Osteocyte (in vitro differentiated cells): ENCODE measurements around the gene CIBAR2. TPM values are rescaled to one million over a fixed set of nuclear protein-coding genes. Genes with fewer than 3 reads are reported as not detected.

ENCODE experiments used
- DNase-seq: peaks from one replicate; pipeline ENCODE4 v3.0.0; 2021; ENCODE audit warnings: mixed read lengths; ENCODE audit not compliant: unreplicated experiment; ENCODE audit errors: extremely low spot score
- H3K27ac Mint-ChIP-seq: one replicate; pipeline ENCODE4 v1.8.0; 2021; ENCODE audit warnings: mild to moderate bottlenecking, mixed read lengths; ENCODE audit not compliant: unreplicated experiment
- H3K27me3 Mint-ChIP-seq: one replicate; pipeline ENCODE4 v1.8.0; 2021; ENCODE audit warnings: mixed read lengths; ENCODE audit not compliant: unreplicated experiment
- H3K36me3 Mint-ChIP-seq: one replicate; pipeline ENCODE4 v1.8.0; 2021; ENCODE audit warnings: mixed read lengths; ENCODE audit not compliant: unreplicated experiment
- H3K4me1 Mint-ChIP-seq: one replicate; pipeline ENCODE4 v1.8.0; 2021; ENCODE audit warnings: mixed read lengths; ENCODE audit not compliant: unreplicated experiment
- H3K4me3 Mint-ChIP-seq: one replicate; pipeline ENCODE4 v1.8.0; 2021; ENCODE audit warnings: mild to moderate bottlenecking, moderate library complexity, mixed read lengths; ENCODE audit not compliant: unreplicated experiment
- H3K9me3 Mint-ChIP-seq: one replicate; pipeline ENCODE4 v1.8.0; 2021; ENCODE audit warnings: mixed read lengths; ENCODE audit not compliant: unreplicated experiment
- total RNA-seq: library from RNA; stranded (reverse); gene quantifications from 2 replicates; pipeline ENCODE4 v1.2.1, GENCODE V29; 2021
- TF ChIP-seq, protein P1 (sequence below): fragments of 200-600 bp; sonication (generic); IDR thresholded peaks from 2 replicates; pipeline ENCODE4 v1.5.0; 2021; ENCODE audit warnings: antibody characterized with exemption, mild to moderate bottlenecking, moderate library complexity

Gene CIBAR2
- total RNA-seq, 1 donor from 2014 or later = not detected

DNA sequence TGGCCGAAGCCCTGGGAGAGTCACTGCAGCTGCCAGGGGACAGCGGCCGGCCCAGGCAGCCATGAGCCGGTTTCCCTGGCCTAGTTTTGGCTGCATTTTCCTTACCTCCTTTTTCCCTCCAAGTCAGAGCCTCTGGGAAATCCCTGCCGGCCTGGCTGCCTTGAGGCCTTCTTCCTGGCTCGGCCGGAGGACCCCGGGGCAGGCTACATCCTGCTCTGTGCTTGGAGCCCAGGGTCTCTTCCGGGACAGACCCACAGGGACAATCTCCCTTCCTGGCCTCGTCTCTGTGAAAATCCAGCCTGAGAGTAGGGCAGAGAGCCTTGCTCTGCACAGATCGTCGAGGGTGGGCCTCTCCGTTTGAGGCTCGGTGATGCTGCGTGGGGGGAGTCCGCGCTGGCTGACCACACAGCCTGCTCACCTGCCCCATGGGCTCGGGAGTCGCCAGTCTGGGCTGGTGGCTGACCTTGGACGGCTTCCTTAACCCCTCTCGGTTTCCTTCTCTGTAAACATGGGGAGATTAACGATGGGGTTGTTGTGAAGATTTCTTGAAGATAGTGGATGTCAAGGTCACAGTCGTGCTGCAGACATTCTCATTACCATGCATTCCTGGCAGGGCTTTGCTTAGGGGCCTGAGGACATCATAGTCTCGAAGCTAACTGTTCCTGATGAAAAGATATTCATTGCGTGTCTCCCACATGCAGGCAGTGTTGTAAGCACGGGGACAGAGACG is 34.8 kb upstream of the CIBAR2 start:
- H3K4me3 Mint-ChIP-seq = no peak overlapping the region
- no peaks in the 10 kb centered on the region for H3K9me3 Mint-ChIP-seq
- TF ChIP-seq, protein P1, sequence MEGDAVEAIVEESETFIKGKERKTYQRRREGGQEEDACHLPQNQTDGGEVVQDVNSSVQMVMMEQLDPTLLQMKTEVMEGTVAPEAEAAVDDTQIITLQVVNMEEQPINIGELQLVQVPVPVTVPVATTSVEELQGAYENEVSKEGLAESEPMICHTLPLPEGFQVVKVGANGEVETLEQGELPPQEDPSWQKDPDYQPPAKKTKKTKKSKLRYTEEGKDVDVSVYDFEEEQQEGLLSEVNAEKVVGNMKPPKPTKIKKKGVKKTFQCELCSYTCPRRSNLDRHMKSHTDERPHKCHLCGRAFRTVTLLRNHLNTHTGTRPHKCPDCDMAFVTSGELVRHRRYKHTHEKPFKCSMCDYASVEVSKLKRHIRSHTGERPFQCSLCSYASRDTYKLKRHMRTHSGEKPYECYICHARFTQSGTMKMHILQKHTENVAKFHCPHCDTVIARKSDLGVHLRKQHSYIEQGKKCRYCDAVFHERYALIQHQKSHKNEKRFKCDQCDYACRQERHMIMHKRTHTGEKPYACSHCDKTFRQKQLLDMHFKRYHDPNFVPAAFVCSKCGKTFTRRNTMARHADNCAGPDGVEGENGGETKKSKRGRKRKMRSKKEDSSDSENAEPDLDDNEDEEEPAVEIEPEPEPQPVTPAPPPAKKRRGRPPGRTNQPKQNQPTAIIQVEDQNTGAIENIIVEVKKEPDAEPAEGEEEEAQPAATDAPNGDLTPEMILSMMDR = no peak
- no peaks in the 10 kb centered on the region for H3K27me3 Mint-ChIP-seq
- peak overlapping the region; percentile 34 for H3K27ac Mint-ChIP-seq
- peaks cover 50% of the 10 kb centered on the region for H3K4me1 Mint-ChIP-seq
- H3K36me3 Mint-ChIP-seq = no peaks in the 10 kb centered on the region
- no peak for DNase-seq

DNA sequence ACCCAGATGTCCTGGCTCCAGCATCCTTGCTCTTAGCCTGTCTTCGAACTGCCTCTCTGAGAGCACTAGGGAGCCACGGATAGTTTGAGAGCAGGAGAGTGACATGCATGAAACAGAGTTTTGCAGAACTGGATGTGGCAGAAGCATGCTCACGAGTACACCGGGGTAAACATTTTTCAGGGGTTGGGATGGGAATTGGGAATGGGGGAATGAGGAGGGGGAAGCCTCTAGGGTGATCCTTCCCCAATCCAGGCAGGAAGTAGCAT is 34.2 kb upstream of the CIBAR2 start:
- DNase-seq = no peak
- no peaks in the 10 kb centered on the region for H3K27me3 Mint-ChIP-seq
- H3K4me3 Mint-ChIP-seq = no peak overlapping the region
- H3K9me3 Mint-ChIP-seq = no peaks in the 10 kb centered on the region
- H3K36me3 Mint-ChIP-seq = no peaks in the 10 kb centered on the region
- H3K4me1 Mint-ChIP-seq = peaks cover 44% of the 10 kb centered on the region
- H3K27ac Mint-ChIP-seq = no peak overlapping the region
- TF ChIP-seq, protein P1 = no peak

DNA sequence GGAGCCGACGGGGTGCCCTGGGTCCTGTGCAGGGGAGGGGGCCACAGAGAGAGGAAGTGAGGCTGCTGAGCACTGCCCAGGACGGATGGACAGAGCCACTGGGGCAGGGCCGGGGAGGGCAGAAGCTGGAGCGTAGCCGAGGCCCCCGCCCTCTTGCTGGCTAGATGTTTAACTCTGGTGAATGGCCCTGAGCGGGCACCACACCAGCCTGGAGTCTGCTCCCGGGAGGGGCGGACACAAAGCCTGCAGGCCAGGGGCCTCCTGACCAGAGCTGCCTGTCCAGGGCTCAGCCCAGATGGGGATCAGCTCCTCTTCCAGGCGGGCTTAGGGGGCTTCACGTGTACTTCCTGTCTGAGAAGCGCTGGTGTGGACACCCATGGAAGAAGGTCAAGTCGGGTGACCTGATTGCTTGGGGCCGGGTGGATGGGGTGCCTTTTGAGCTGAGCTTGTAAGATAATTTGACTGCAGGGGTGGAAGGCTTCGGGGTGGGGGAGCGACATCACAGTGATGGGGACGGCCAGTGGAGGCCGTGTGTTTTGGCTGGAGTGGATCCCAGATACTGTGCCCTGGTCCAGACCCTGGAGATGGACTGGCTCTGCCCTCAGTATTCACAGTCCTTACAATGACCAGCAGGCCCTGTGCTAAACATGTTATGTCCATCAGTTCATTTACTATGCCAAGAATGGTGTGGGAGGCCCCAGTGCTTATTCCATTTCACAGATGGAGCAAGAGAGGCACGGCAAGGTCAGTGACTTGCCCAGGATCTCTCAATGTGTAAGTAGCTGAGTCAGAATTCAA is 33.7 kb upstream of the CIBAR2 start:
- no peaks in the 10 kb centered on the region for H3K27me3 Mint-ChIP-seq
- peaks cover 38% of the 10 kb centered on the region for H3K4me1 Mint-ChIP-seq
- H3K27ac Mint-ChIP-seq = no peak overlapping the region
- no peaks in the 10 kb centered on the region for H3K36me3 Mint-ChIP-seq
- TF ChIP-seq, protein P1 = no peak
- no peak for DNase-seq
- H3K4me3 Mint-ChIP-seq = no peak overlapping the region
- no peaks in the 10 kb centered on the region for H3K9me3 Mint-ChIP-seq

DNA sequence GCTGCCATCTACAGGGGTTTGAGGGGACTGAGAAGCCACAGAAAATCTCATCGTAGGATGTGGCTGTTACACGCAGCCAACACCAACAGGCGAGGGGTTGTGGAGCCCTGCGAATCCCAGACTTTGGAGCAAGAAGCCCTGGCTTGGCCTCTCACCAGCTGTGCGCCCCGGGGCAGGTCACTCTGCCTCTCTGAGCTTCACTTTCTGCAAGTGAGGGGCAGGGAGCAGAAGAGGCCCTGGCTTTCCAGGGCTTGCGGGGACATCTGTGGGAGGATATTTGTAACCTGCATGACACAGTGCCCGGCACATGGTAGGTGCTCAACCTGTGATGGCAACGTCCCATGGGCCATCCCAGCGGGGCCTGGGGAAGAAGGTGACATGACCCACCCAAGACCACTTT is 32.9 kb upstream of the CIBAR2 start:
- Mint-ChIP-seq H3K27ac (no peak overlapping the region), H3K27me3 (no peaks in the 10 kb centered on the region), H3K36me3 (no peaks in the 10 kb centered on the region), H3K9me3 (no peaks in the 10 kb centered on the region), H3K4me1 (peaks cover 33% of the 10 kb centered on the region), H3K4me3 (no peak overlapping the region)
- TF ChIP-seq, protein P1 = no peak
- DNase-seq = no peak
